Fibroblast of mammary gland (primary cell): ENCODE data around the gene ZSCAN5C.
A peak's percentile ranks its signal among the peaks of the same experiment; 100 is the strongest.

ENCODE experiments used
- DNase-seq: peaks from one replicate; pipeline ENCODE4 v3.0.0-alpha.2; 2010; ENCODE audit warnings: low read depth
- H3K4me3 ChIP-seq: 2 replicates; pipeline ENCODE4 v1.5.1; 2011; ENCODE audit warnings: low read depth, mild to moderate bottlenecking, low read length, moderate library complexity; ENCODE audit not compliant: control insufficient read depth
- TF ChIP-seq, protein P1 (sequence below): conservative IDR thresholded peaks from 2 replicates; pipeline ENCODE4 v1.5.1; 2011; ENCODE audit warnings: low read depth, low read length, inconsistent platforms; ENCODE audit not compliant: control insufficient read depth, insufficient read depth

ZSCAN5C gene

DNA sequence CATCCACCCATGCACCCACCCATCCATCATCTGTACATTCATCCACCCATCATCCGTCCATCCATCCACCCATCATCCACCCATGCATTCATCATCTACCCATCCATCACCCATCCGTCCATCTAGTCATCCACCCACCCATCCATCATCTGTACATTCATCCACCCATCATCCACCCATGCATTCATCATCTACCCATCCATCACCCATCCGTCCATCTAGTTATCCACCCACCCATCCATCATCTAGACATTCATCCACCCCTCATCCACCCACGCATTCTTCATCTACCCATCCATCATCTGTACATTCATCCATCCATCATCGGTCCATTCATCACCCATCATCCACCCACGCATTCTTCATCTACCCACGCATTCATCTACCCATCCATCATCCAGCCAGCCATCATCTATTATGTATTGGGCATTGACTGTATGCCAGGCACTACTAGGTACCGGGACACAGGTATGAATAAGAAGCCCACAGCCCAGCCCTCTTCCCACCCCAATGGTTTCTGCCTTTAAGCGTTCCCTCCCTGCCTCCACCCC is 43.0 kb upstream of the ZSCAN5C start:
- H3K4me3 ChIP-seq = no peak overlapping the region
- no peak for DNase-seq
- TF ChIP-seq, protein P1, sequence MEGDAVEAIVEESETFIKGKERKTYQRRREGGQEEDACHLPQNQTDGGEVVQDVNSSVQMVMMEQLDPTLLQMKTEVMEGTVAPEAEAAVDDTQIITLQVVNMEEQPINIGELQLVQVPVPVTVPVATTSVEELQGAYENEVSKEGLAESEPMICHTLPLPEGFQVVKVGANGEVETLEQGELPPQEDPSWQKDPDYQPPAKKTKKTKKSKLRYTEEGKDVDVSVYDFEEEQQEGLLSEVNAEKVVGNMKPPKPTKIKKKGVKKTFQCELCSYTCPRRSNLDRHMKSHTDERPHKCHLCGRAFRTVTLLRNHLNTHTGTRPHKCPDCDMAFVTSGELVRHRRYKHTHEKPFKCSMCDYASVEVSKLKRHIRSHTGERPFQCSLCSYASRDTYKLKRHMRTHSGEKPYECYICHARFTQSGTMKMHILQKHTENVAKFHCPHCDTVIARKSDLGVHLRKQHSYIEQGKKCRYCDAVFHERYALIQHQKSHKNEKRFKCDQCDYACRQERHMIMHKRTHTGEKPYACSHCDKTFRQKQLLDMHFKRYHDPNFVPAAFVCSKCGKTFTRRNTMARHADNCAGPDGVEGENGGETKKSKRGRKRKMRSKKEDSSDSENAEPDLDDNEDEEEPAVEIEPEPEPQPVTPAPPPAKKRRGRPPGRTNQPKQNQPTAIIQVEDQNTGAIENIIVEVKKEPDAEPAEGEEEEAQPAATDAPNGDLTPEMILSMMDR = no peak

DNA sequence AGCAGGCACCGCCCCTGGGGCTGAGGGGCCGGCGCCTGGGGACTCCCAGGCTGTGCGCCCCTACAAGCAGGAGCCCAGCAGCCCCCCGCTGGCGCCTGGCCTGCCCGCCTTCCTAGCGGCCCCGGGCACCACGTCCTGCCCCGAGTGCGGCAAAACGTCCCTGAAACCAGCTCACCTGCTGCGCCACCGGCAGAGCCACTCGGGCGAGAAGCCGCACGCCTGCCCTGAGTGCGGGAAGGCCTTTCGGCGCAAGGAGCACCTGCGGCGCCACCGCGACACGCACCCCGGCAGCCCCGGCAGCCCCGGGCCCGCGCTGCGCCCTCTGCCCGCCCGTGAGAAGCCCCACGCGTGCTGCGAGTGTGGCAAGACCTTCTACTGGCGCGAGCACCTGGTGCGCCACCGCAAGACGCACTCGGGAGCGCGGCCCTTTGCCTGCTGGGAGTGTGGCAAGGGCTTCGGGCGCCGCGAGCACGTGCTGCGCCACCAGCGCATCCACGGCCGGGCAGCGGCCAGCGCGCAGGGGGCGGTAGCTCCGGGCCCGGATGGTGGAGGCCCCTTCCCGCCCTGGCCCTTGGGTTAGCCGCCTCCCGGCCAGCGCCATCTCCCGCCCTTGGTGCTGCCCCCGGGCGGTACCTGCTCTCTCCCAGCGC is 42.3 kb upstream of the ZSCAN5C start:
- TF ChIP-seq, protein P1 = no peak
- no peak for DNase-seq

DNA sequence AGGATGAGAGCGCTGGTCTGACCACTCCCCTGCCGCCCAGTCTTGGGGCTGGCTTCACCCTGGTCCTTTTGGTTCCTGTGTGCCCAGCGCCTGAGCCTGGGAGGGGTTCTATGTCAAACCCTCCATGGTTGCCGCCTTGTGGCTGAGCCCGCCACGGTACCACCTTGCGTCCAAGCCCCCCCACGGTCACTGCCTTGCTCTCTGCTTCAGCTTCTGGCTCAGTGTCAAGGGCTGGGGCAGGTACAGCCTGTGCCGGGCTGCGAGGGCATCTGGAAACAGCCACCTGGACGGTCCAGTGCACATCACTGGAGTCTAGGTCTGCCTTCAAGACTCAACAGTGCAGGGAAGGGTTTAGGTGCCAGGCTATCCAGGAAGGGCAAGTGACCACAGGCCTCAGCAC is 40.5 kb upstream of the ZSCAN5C start:
- TF ChIP-seq, protein P1 = no peak
- no peak overlapping the region for H3K4me3 ChIP-seq
- no peak for DNase-seq

More for the DNA sequence above, 42.3 kb upstream of the ZSCAN5C start:
- H3K4me3 ChIP-seq = no peak overlapping the region

DNA sequence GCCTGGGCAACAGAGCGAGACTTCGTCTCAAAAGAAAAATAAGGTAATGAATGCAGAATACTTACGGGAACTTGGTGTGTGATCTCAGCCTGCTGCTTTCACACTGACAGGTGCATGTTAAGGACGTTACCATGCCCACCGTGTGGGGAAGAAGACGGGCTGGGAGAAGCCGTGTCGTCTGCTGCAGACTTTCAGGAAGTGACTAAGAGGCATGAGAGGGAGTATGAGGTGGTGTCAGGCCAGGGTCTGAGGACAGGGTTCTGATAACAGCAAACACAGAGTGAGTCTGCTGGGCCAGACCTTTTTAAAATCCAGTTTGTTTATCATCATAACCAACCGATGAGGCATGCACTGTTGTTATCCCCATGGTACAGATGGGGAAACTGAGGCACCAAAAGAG is 39.8 kb upstream of the ZSCAN5C start:
- no peak overlapping the region for H3K4me3 ChIP-seq
- DNase-seq = no peak
- TF ChIP-seq, protein P1 = no peak

DNA sequence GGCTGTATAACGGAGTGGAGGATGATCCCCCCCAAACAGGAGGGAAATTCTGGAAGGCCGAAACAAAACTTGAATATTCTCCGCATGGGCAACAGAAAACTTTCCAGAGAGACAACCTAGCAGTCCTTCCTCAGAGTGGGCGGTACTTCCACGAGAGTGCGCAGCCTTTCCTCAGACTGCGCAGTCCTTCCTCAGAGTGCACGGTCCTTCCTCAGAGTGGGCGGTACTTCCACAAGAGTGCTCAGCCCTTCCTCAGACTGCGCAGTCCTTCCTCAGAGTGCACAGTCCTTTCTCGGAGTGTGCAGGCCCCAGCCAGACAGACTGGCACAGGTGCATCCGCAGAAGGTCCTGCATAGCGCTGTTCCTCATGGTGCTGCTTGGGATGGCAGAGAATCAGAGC is 39.0 kb upstream of the ZSCAN5C start:
- DNase-seq = no peak
- TF ChIP-seq, protein P1 = no peak
- no peak overlapping the region for H3K4me3 ChIP-seq

DNA sequence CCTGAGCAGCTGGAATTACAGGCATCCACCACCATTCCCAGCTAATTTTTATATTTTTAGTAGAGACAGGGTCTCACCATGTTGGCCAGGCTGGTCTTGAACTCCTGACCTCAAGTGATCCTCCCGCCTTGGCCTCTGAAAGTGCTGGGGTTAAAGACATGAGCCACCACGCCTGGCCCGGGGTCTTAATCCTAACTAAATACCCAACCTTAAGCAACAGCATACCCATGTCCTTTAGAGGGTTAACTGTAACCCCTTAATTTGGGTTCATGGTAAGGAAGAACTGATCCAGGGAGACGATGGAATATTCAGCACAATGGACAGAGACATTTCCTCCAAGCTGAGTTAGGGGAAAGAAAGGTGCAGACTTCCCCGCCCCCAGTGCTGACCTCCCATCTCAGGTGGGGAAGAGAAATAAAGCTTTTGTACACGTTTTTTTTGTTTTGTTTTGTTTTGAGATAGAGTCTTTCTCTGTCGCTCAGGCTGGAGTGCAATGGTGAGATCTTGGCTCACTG is 35.0 kb upstream of the ZSCAN5C start:
- peak; percentile 13 for DNase-seq
- no peak overlapping the region for H3K4me3 ChIP-seq
- TF ChIP-seq, protein P1 = no peak

DNA sequence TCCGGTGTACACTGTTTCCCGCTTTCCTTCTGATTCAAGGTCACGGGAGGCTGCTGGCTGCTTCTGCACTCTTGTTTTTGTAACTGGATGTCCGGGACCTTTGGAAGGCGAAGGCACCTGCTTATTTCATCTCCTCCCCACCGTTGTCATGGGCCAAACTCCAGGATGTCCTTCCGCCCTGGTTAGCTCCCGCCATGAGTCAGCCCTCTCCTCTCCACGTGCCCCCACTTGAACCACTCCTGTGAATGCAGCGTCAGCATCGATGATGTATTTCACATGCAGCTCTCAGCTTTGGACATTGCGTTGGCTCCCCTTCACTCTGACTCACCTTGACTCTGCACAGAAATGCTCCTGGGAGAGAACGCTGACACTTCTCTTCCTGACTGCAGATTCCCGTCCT is 31.8 kb upstream of the ZSCAN5C start:
- DNase-seq = peak; percentile 92
- TF ChIP-seq, protein P1 = no peak
- no peak overlapping the region for H3K4me3 ChIP-seq
